Heart right ventricle (tissue), 16 donors: ENCODE results near the gene RPL10. TPM values are rescaled to one million over a fixed set of nuclear protein-coding genes. Genes with fewer than 3 reads are reported as not detected.

Experiments used
- ATAC-seq, 8 donors: fragments of 200-7000 bp; cut with Tn5 transposase; one replicate each; pipeline ENCODE4 v1.9.1; 2020; ENCODE audit warnings: mild to moderate bottlenecking in 8 of 8, moderate library complexity in 8 of 8, moderate number of reproducible peaks in 1 of 8
- DNase-seq, 2 donors: peaks; one replicate each; pipeline ENCODE4 v3.0.0-alpha.2; 2020
- H3K27ac ChIP-seq, 10 donors: fragments of 200-600 bp; sonication (generic) in 2 of 10; one replicate each; pipeline versions ENCODE4 v1.5.0 to v1.8.0; 2020 to 2022; ENCODE audit warnings: mild to moderate bottlenecking in 3 of 10
- H3K27me3 ChIP-seq, 7 donors: fragments of 200-600 bp; one replicate each; pipeline ENCODE4 v1.8.0; 2021 to 2022; ENCODE audit warnings: mild to moderate bottlenecking in 2 of 7
- H3K36me3 ChIP-seq, 9 donors: fragments of 200-600 bp; sonication (generic) in 1 of 9; one replicate each; pipeline versions ENCODE4 v1.5.0 to v1.8.0; 2020 to 2022; ENCODE audit warnings: mild to moderate bottlenecking in 2 of 9
- H3K4me1 ChIP-seq, 9 donors: fragments of 200-600 bp; sonication (generic) in 1 of 9; one replicate each; pipeline versions ENCODE4 v1.5.0 to v1.8.0; 2020 to 2022; ENCODE audit warnings: mild to moderate bottlenecking in 4 of 9
- H3K4me3 ChIP-seq, 10 donors: fragments of 200-600 bp; sonication (generic) in 2 of 10; one replicate each; pipeline versions ENCODE4 v1.5.0 to v1.8.0; 2020 to 2022; ENCODE audit warnings: mild to moderate bottlenecking in 7 of 10, moderate library complexity in 2 of 10
- H3K9me3 ChIP-seq, 11 donors: fragments of 200-600 bp in 10 of 11; sonication (generic) in 2 of 11; one replicate each; pipeline versions ENCODE4 v1.5.0 to v1.8.0; 2013 to 2022; ENCODE audit warnings: mild to moderate bottlenecking in 2 of 11, control low read depth in 1 of 11, moderate library complexity in 1 of 11
- CTCF ChIP-seq, 9 donors: fragments of 200-600 bp; sonication (generic) in 2 of 9; IDR thresholded peaks; one replicate each; pipeline versions ENCODE4 v1.5.0 to v1.8.0; 2021 to 2022; ENCODE audit warnings: antibody characterized with exemption in 9 of 9, mild to moderate bottlenecking in 5 of 9, moderate library complexity in 1 of 9
- WGBS, 2 donors: extraction: QIAGEN DNeasy Blood & Tissue Kit; methylation state at CpG; one replicate each; pipeline ENCODE4 v1.1.7; 2013; ENCODE audit warnings: inconsistent platforms in 1 of 2; 5-methylcytosine and 5-hydroxymethylcytosine counted together
- intact Hi-C, 10 donors: fragments of 100-400 bp; cut with DNase I; formaldehyde crosslinking; loops; one replicate each; pipeline versions ENCODE4 v1.11.1 to v1.14.2; 2022
- polyA plus RNA-seq, 2 donors: library from polyadenylated mRNA; stranded (reverse); fragments of 200-250 nt; gene quantifications; one replicate each; pipeline ENCODE4 v1.2.3, GENCODE V29; 2013
- total RNA-seq, 10 donors: library from RNA; stranded (reverse); fragmentation: NEBNext Ultra II Directional in 3 of 10; extraction: Animal tissue kit (Norgen Biotek cat#: 25700) in 3 of 10; gene quantifications; one replicate each; pipeline versions ENCODE4 v1.2.1 to v1.2.4, GENCODE V29; 2021 to 2023
- donor health status: Arrhythmogenic right ventricular cardiomyopathy.
- donor health status: ischemic (EF 13 %, LVEDD 7.1; RV severe dilation, severe dysfunction).
- donor health status: healthy with polysubstance abuse.
- donor health status: DM: no; HTN: yes; CAD: no.
- donor health status: DM: no; HTN: no; CAD: no.
- donor health status: ischemic (EF 25% LVEDD 6.9; RV normal size, moderate dysfunction).
- donor health status: ischemic (EF 25% LVEDD 5.7; RV mildly dilated, moderate dysfunction).
- donor health status: healthy.
- donor health status: DM: yes; HTN: yes; CAD: no.
- donor health status: Ischemic cardiomyopathy.
- donor health status: ischemic (EF 35%, LVEDD 5.7; RV mildly dilated, moderate dysfunction).
- donor health status: nonischemic (EF 11% LVEDD 7.7; RV severe dilation, severe dysfunction).
- donor health status: DM: yes; HTN: yes; CAD: no.
- donor health status: PGD.
- donor health status: ischemic (EF 29% LVEDD 5.4; RV normal size, mild dysfunction).
- donor health status: nonischemic (EF 23%, LVEDD 6.1; RV moderate dilation, normal function).

The RPL10 gene
- total and polyA plus RNA-seq, 12 donors = 1,543 to 7,085 (median 1,901) TPM

- intact Hi-C loops = no loop called here
- Histone ChIP-seq H3K27ac (peak overlapping the region; percentile 15 to 100 (median 97)), H3K9me3 (peaks cover 0 to 7% (median 0%) of the 10 kb centered on the region in 11 donors), H3K27me3 (no peaks in the 10 kb centered on the region), H3K4me3 (peak overlapping the region in 1 of 10 donors; percentile 2), H3K36me3 (peaks cover 0 to 67% (median 37%) of the 10 kb centered on the region in 9 donors), H3K4me1 (peaks cover 9 to 49% (median 27%) of the 10 kb centered on the region in 9 donors)
- TF ChIP-seq CTCF (IDR thresholded peaks at IDR 0.05) = no peak
- peak in 6 of 8 donors; percentile 1 to 47 (median 13) for ATAC-seq
- peak; percentile 52 to 58 for DNase-seq
- 52 to 58% methylated on average over 10 to 11 of the region's 11 CpGs for WGBS, 2 donors
Observed at GRCh38 chrX:154366666-154367055, 31.5 kb upstream of the RPL10 start.

GRCh38 chrX:154367474-154368308 lies 30.5 kb upstream of the RPL10 start:
- peaks cover 0 to 10% (median 0%) of the 10 kb centered on the region in 11 donors for H3K9me3 ChIP-seq
- H3K4me1 ChIP-seq = peaks cover 9 to 57% (median 35%) of the 10 kb centered on the region in 9 donors

DNA sequence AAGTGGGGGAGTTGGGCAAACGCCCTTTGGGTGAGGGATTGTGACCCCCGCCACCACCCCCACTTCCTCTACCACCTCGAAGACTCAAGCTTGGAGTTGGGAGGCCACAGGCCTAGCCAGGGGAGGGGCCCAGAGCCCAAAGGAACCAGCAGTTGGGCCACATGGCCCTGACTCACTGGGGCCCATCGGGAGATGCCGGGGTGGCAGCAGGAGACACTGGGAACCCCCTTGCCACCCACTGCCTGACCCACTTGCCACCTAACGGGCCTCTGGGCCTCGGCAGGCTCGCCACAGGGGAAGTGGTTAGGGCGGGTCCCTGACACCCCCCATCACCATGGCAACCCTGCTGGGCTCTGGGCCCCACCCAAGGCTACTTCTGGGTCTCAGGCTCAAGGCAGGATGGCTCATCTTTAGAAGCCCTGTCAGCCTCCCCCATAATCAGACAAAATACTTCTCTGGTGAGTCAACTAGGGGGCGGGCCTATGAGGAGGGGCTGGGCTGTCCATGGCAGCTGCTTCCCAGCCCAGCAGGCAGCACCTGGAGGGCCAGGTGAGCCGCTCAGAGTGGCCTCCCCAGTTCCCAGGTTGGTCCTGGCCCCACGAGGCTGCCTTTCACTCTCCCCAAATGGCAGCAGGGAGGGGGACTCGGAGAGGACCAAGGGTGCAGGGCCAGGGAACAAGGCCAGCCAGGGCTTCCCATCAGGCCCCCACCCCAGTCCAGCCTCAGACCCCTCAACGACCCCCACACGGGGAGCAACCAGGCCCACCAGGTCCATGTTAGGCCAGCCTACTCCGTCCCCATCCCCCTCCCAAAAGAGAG lies 29.3 kb upstream of the RPL10 start:
- Histone ChIP-seq H3K36me3 (peaks cover 0 to 45% (median 19%) of the 10 kb centered on the region in 9 donors), H3K4me3 (peak overlapping the region; percentile 46 to 92 (median 80)), H3K27ac (peak overlapping the region; percentile 85 to 100 (median 97)), H3K27me3 (no peaks in the 10 kb centered on the region), H3K4me1 (peaks cover 9 to 65% (median 47%) of the 10 kb centered on the region in 9 donors), H3K9me3 (peaks cover 0 to 10% (median 0%) of the 10 kb centered on the region in 11 donors)
- peak; percentile 12 to 60 (median 44) for ATAC-seq
- TF ChIP-seq CTCF (IDR thresholded peaks at IDR 0.05) = no peak
- 1% methylated on average over 10 to 14 of the region's 16 CpGs for WGBS, 2 donors
- intact Hi-C loops = no loop called here
- DNase-seq = peak; percentile 71 to 74

More at GRCh38 chrX:154367474-154368308, 30.5 kb upstream of the RPL10 start:
- DNase-seq (peak in 1 of 2 donors; percentile 24), ATAC-seq (no peak)
- H3K27me3 ChIP-seq = no peaks in the 10 kb centered on the region
- intact Hi-C loops = no loop called here
- peak overlapping the region; percentile 85 to 100 (median 97) for H3K27ac ChIP-seq
- WGBS, 2 donors = 49 to 61% methylated on average over 28 to 31 of the region's 31 CpGs
- TF ChIP-seq CTCF (IDR thresholded peaks at IDR 0.05) = no peak
- H3K36me3 ChIP-seq = peaks cover 0 to 56% (median 27%) of the 10 kb centered on the region in 9 donors
- H3K4me3 ChIP-seq = peak overlapping the region in 8 of 10 donors; percentile 74 to 92 (median 86)
